Urinary bladder (tissue), 4 donors: ENCODE results near the gene STK17B. TPM values are rescaled to one million over a fixed set of nuclear protein-coding genes. Genes with fewer than 3 reads are reported as not detected.
"Not testable (repeated sequence)": the region's sequence is repeated elsewhere in the genome, so short reads cannot be mapped to it uniquely, and the experiment has no call there.

Experiments
- DNase-seq: peaks from one replicate; pipeline ENCODE4 v3.0.0-alpha.2; 2015; ENCODE audit errors: extremely low spot score
- H3K27ac ChIP-seq: one replicate; pipeline ENCODE4 v1.5.1; 2013; ENCODE audit warnings: low read depth, mild to moderate bottlenecking, moderate library complexity
- H3K36me3 ChIP-seq: one replicate; pipeline ENCODE4 v1.6.1; 2013; ENCODE audit warnings: mild to moderate bottlenecking, moderate library complexity; ENCODE audit not compliant: insufficient read depth
- H3K4me1 ChIP-seq: one replicate; pipeline ENCODE4 v1.6.1; 2013; ENCODE audit warnings: mild to moderate bottlenecking, moderate library complexity; ENCODE audit not compliant: insufficient read depth
- H3K4me3 ChIP-seq: one replicate; pipeline ENCODE4 v1.5.1; 2013; ENCODE audit warnings: low read depth, low read length
- WGBS: extraction: QIAGEN DNeasy Blood & Tissue Kit; methylation state at CpG from one replicate; pipeline ENCODE4 v1.1.7; 2013; 5-methylcytosine and 5-hydroxymethylcytosine counted together
- polyA plus RNA-seq: library from polyadenylated mRNA; stranded (reverse); fragments of 200-250 nt; gene quantifications from one replicate; pipeline ENCODE4 v1.2.3, GENCODE V29; 2013
- total RNA-seq: library from RNA; depleted of rRNA; stranded (reverse); fragments of >200 nt; gene quantifications from one replicate; pipeline ENCODE4 v1.2.3, GENCODE V29; 2014
- donor health status: healthy with polysubstance abuse.
- donor health status: healthy.

STK17B gene
- total and polyA plus RNA-seq, 2 donors, result 6.0 to 37.3 TPM

GRCh38 chr2:196104066-196104465, 67.3 kb downstream of the STK17B start:
- Histone ChIP-seq H3K27ac (no peak overlapping the region), H3K36me3 (no peaks in the 10 kb centered on the region)
- 98% methylated on average over 4 of the region's 4 CpGs for WGBS

DNA sequence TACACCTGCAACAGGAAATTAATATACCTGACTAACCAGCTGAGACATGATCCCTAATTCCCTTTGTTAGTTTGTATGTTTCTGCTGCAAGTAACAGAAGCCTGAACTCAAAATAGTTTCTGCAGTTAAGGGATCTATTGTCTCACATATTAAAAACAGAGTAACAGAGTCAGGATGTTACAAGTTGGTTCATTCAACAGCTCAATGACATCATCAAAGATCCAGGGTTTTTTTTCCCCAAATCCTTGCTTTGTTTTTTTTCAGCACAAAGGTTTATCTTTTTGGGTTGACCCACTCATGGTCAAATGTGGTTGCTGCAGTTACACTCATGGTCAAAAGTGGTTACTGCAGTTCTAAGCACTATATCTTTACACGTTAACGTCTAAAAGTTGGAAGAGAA, 67.8 kb downstream of the STK17B start:
- H3K4me3 ChIP-seq, result no peak overlapping the region
- no peaks in the 10 kb centered on the region for H3K4me1 ChIP-seq
- no peaks in the 10 kb centered on the region for H3K36me3 ChIP-seq
- DNase-seq, result no peak
- WGBS, result 94% methylated on average over 2 of the region's 2 CpGs
- no peak overlapping the region for H3K27ac ChIP-seq

More at GRCh38 chr2:196104066-196104465, 67.3 kb downstream of the STK17B start:
- no peak for DNase-seq
- Histone ChIP-seq H3K4me1 (no peaks in the 10 kb centered on the region), H3K4me3 (no peak overlapping the region)

DNA sequence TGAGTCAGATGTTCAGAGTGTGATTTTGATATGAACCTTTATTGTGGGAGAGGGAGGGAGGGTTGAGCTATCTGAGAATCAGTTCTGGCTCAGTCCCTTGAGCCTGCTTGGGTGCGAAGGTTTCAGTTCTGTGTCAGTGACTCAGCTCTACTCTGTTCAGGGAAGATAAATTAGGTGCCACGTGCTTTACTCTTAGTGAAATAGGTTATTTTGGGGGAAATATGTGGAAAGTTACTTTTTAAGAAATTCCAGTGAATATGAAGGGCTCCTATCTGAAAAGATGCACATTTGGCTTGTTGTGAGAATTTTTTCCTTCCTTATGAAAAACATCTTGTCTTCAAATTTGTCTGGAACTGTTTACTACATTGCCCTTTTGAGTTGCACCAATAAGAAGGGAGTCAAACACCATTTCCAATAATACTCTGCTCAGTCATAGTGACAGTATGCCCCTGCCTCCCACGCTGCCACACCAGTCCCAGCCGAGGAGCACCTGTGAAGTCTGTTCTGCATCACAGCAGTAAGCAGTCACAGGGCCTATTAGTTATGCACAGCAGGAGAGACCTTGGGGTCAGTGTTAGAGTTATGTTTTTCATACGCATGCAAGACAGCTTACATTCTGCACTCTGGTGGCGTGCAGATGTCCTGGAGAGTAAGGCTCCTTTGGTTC, 69.9 kb downstream of the STK17B start:
- H3K27ac ChIP-seq, result no peak overlapping the region
- H3K36me3 ChIP-seq, result no peaks in the 10 kb centered on the region
- 49% methylated on average over 6 of the region's 6 CpGs for WGBS
- H3K4me3 ChIP-seq, result no peak overlapping the region
- no peak for DNase-seq
- no peaks in the 10 kb centered on the region for H3K4me1 ChIP-seq

DNA sequence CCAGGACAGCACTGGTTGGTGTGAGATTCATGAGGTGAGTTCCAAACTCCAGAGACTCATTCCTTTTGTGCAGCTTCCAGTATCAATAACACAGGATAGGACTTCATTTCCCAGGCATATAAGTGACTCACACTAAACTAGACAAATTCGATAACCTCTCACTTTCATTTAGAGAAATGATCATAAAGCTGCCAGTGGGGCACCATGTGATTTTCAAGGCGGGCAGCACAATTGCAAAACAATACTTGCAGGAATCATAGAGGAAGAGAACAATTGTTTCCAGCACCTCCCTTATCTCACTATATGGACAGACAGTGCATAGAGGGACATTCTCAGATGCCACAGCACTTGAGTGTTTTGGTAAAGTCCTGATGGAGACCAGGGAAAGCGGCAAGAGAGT, 71.5 kb downstream of the STK17B start:
- Histone ChIP-seq H3K27ac (no peak overlapping the region), H3K4me3 (no peak overlapping the region), H3K4me1 (no peaks in the 10 kb centered on the region), H3K36me3 (no peaks in the 10 kb centered on the region)
- DNase-seq, result no peak
- WGBS, result 76% methylated on average over 3 of the region's 3 CpGs

GRCh38 chr2:196097864-196098660, 73.3 kb downstream of the STK17B start:
- no peak for DNase-seq
- Histone ChIP-seq H3K27ac (no peak overlapping the region), H3K4me3 (no peak overlapping the region), H3K4me1 (no peaks in the 10 kb centered on the region), H3K36me3 (no peaks in the 10 kb centered on the region)
- WGBS, result 84% methylated on average over 6 of the region's 6 CpGs

- no peak overlapping the region for H3K27ac ChIP-seq
- no peaks in the 10 kb centered on the region for H3K4me1 ChIP-seq
- DNase-seq, result no peak
- no peak overlapping the region for H3K4me3 ChIP-seq
- no peaks in the 10 kb centered on the region for H3K36me3 ChIP-seq
- 53% methylated on average over 5 of the region's 5 CpGs for WGBS
These were observed 74.2 kb downstream of the STK17B start for GRCh38 chr2:196096982-196097745.

DNA sequence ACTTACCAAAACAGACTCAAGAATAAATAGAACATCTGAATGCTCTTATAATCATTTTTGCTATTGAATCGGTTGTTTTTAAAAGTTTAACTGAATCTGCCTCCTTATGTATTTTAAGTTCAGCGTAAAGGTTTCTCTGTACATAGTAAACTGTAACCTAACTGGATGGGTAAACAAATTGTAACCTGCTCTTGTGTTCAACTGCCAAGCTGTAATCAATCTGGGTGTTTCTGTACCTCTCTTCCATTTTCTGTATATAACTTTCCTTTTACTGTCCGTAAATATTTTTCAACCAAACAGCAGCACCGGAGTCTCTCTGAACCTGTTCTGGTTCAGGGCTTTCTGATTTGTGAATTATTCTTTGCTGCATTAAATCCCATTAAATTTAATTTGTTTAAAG, 75.1 kb downstream of the STK17B start:
- Histone ChIP-seq H3K4me1 (no peaks in the 10 kb centered on the region), H3K27ac (no peak overlapping the region), H3K4me3 (no peak overlapping the region), H3K36me3 (no peaks in the 10 kb centered on the region)
- WGBS, result 86% methylated on average over 4 of the region's 4 CpGs
- DNase-seq, result no peak

DNA sequence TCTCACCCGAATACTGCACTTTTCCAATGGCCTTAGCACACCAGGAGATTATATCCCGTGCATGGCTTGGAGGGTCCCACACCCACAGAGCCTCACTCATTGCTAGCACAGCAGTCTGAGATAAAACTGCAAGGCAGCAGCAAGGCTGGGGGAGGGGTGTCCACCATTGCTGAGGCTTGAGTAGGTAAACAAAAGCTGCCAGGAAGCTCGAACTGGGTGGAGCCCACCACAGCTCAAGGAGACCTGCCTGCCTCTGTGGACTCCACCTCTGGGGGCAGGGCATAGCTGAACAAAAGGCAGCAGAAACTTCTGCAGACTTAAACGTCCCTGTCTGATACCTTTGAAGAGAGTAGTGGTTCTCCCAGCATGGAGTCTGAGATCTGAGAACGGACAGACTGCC, 81.9 kb downstream of the STK17B start:
- H3K4me1 ChIP-seq, H3K4me3 ChIP-seq, H3K27ac ChIP-seq, H3K36me3 ChIP-seq, DNase-seq: not testable (repeated sequence)
- 84% methylated on average over 5 of the region's 5 CpGs for WGBS

- Histone ChIP-seq H3K27ac (no peak overlapping the region), H3K4me3 (no peak overlapping the region), H3K36me3 (no peaks in the 10 kb centered on the region), H3K4me1 (no peaks in the 10 kb centered on the region)
- WGBS, result 67% methylated on average over 2 of the region's 2 CpGs
- DNase-seq, result no peak
These were observed 83.2 kb downstream of the STK17B start for GRCh38 chr2:196088203-196088602.

- Histone ChIP-seq H3K27ac (no peak overlapping the region), H3K4me3 (no peak overlapping the region), H3K4me1 (no peaks in the 10 kb centered on the region), H3K36me3 (no peaks in the 10 kb centered on the region)
- no peak for DNase-seq
- 82% methylated on average over 7 of the region's 7 CpGs for WGBS
These were observed 84.6 kb downstream of the STK17B start for GRCh38 chr2:196086517-196087368.

GRCh38 chr2:196083601-196084000, 87.8 kb downstream of the STK17B start:
- 87% methylated on average over 5 of the region's 5 CpGs for WGBS
- no peaks in the 10 kb centered on the region for H3K4me1 ChIP-seq
- no peak overlapping the region for H3K4me3 ChIP-seq
- no peaks in the 10 kb centered on the region for H3K36me3 ChIP-seq
- no peak for DNase-seq
- H3K27ac ChIP-seq, result no peak overlapping the region
